GM12892 (cell line): ENCODE results near the gene OR2Y1.

Source experiments
- POLR2A ChIP-seq: IDR thresholded peaks from 2 replicates; pipeline ENCODE4 v1.6.1; 2011; ENCODE audit warnings: low read depth, low read length, control low read depth
- POLR2AphosphoS5 ChIP-seq: IDR thresholded peaks from 2 replicates; pipeline ENCODE4 v1.6.1; 2011; ENCODE audit warnings: low read depth, low read length, control low read depth
- TAF1 ChIP-seq: IDR thresholded peaks from 2 replicates; pipeline ENCODE4 v1.6.1; 2011; ENCODE audit warnings: low read depth, mild to moderate bottlenecking, control low read depth, low read length, borderline replicate concordance

DNA sequence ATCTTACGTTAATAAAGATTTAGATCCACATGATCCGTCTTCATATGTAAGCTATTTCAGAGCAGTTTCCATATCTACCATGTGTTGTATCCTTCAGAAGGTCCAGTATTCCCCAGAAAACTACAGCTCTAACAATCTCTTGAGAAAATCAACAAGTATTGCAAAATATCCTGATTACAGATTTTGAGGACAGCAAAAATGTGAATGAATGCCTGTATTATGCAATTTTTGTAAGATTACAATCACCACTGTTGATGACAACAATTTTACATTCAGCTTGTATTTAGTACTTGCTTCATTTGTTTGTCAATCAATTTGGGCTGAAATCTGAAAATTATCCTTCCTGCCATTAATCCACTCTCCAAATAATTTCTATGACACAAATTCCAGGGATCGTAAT lies 47.4 kb downstream of the OR2Y1 start:
- no peak for TF ChIP-seq TAF1
- no peak for TF ChIP-seq POLR2AphosphoS5
- no peak for TF ChIP-seq POLR2A
